GM12872 (cell line): ENCODE data around the gene KLHL28.

Source experiments
- CTCF ChIP-seq: IDR thresholded peaks from 3 replicates; pipeline ENCODE4 v1.5.1; 2011; ENCODE audit warnings: low read depth, mild to moderate bottlenecking, low read length, moderate library complexity; ENCODE audit not compliant: insufficient read depth

Gene KLHL28

GRCh38 chr14:44968714-44969113, 7.0 kb upstream of the KLHL28 start:
- TF ChIP-seq CTCF: no peak

- no peak for TF ChIP-seq CTCF
Measured at GRCh38 chr14:44966601-44967336, 5.0 kb upstream of the KLHL28 start.

GRCh38 chr14:44963775-44964380, 2.1 kb upstream of the KLHL28 start:
- no peak for TF ChIP-seq CTCF

- no peak for TF ChIP-seq CTCF
Measured at GRCh38 chr14:44963044-44963528, 1.3 kb upstream of the KLHL28 start.

GRCh38 chr14:44962334-44963043, 742 bp upstream of the KLHL28 start:
- no peak for TF ChIP-seq CTCF

- no peak for TF ChIP-seq CTCF
Measured at GRCh38 chr14:44961151-44961553, 595 bp downstream of the KLHL28 start.

- TF ChIP-seq CTCF: no peak
Measured at GRCh38 chr14:44960646-44961045, 1.1 kb downstream of the KLHL28 start.
